KMS-11 (cell line): ENCODE data around the gene CLMN.

Experiments used
- H2AFZ ChIP-seq: fragments of 200-600 bp; sonication (generic); 2 replicates; pipeline ENCODE4 v1.6.1; 2016; ENCODE audit warnings: antibody characterized with exemption, mixed run types, low read depth
- H3K27ac ChIP-seq: fragments of 200-600 bp; sonication (generic); 2 replicates; pipeline ENCODE4 v1.6.1; 2016; ENCODE audit warnings: mild to moderate bottlenecking, mixed run types
- H3K27me3 ChIP-seq: fragments of 200-600 bp; sonication (generic); 2 replicates; pipeline ENCODE4 v1.6.1; 2017; ENCODE audit warnings: mild to moderate bottlenecking, low read depth, mixed run types, moderate library complexity; ENCODE audit not compliant: insufficient read depth
- H3K36me3 ChIP-seq: fragments of 200-600 bp; sonication (generic); 2 replicates; pipeline ENCODE4 v1.6.1; 2017; ENCODE audit warnings: mild to moderate bottlenecking, mixed run types; ENCODE audit not compliant: insufficient read depth
- H3K4me1 ChIP-seq: fragments of 200-600 bp; sonication (generic); 2 replicates; pipeline ENCODE4 v1.6.1; 2016; ENCODE audit warnings: mild to moderate bottlenecking, low read depth, mixed run types; ENCODE audit not compliant: poor library complexity, severe bottlenecking
- H3K4me2 ChIP-seq: fragments of 200-600 bp; sonication (generic); 2 replicates; pipeline ENCODE4 v1.7.0; 2016; ENCODE audit warnings: mild to moderate bottlenecking, mixed run types
- H3K4me3 ChIP-seq: fragments of 200-600 bp; sonication (generic); IDR thresholded peaks from 2 replicates; pipeline ENCODE4 v1.6.1; 2017; ENCODE audit warnings: low read depth, low read length, mixed read lengths; ENCODE audit not compliant: insufficient read depth
- H3K79me2 ChIP-seq: fragments of 200-600 bp; sonication (generic); 2 replicates; pipeline ENCODE4 v1.6.1; 2016; ENCODE audit warnings: low read depth, mixed run types; ENCODE audit not compliant: insufficient read depth
- H3K9ac ChIP-seq: fragments of 200-600 bp; sonication (generic); 2 replicates; pipeline ENCODE4 v1.6.1; 2016; ENCODE audit warnings: mild to moderate bottlenecking, mixed run types
- H4K20me1 ChIP-seq: fragments of 200-600 bp; sonication (generic); 2 replicates; pipeline ENCODE4 v1.6.1; 2016; ENCODE audit warnings: mild to moderate bottlenecking, mixed run types; ENCODE audit not compliant: insufficient read depth
- CTCF ChIP-seq: fragments of 200-600 bp; sonication (generic); conservative IDR thresholded peaks from 2 replicates; pipeline ENCODE4 v1.6.1; 2017; ENCODE audit warnings: low read depth, mild to moderate bottlenecking, antibody characterized with exemption, low read length, moderate library complexity, mixed read lengths

The CLMN gene

DNA sequence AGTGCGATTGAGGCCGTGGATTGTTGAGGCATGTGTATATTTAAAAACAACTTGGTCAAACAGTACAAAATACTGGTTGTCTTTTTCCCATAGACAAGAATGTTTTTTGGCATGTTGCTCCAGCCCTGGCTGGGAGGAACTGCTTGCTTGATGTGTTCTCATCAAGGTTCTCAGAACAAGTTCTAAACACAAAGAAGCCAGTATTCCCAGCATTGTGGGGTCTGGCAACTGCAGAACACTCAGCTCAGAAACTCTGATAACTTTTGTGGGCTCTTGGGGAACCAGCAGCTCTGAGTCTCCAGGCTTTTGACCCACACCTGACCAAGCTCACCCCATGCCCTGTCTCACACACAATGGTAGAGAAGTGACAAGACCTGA, 135.3 kb downstream of the CLMN start:
- H3K4me2 ChIP-seq: no peak overlapping the region
- H3K4me3 ChIP-seq: no peak overlapping the region
- no peaks in the 10 kb centered on the region for H3K79me2 ChIP-seq
- H3K9ac ChIP-seq: no peak overlapping the region
- H3K27ac ChIP-seq: no peak overlapping the region
- H2AFZ ChIP-seq: no peak overlapping the region
- TF ChIP-seq CTCF: no peak
- H3K36me3 ChIP-seq: no peaks in the 10 kb centered on the region
- H3K4me1 ChIP-seq: no peaks in the 10 kb centered on the region
- no peaks in the 10 kb centered on the region for H4K20me1 ChIP-seq
- no peaks in the 10 kb centered on the region for H3K27me3 ChIP-seq

GRCh38 chr14:95183532-95184412, 135.9 kb downstream of the CLMN start:
- Histone ChIP-seq H3K4me1 (no peaks in the 10 kb centered on the region), H3K4me2 (no peak overlapping the region), H3K4me3 (no peak overlapping the region), H3K36me3 (no peaks in the 10 kb centered on the region), H3K27me3 (no peaks in the 10 kb centered on the region), H3K27ac (no peak overlapping the region), H2AFZ (no peak overlapping the region), H4K20me1 (no peaks in the 10 kb centered on the region), H3K9ac (no peak overlapping the region), H3K79me2 (no peaks in the 10 kb centered on the region)
- no peak for TF ChIP-seq CTCF

DNA sequence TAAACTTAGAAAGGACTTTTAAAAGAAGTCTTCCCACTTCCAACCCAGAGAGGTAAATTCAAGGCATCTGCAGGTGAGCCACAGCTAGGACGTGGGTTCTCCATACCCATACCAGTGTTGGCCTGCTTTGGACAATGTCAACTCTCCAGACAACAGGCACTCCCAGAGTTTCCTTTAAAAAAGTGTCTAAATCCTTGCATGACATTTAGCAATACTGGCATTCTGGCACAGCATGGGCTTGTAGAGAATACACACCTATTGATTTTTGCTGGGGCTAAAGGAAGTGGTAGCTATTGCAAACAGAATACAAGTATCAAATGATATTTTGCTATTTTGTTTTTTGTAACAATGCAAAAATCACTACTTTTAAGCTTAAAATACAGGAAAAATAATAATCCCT, 136.6 kb downstream of the CLMN start:
- H3K36me3 ChIP-seq: no peaks in the 10 kb centered on the region
- H3K9ac ChIP-seq: no peak overlapping the region
- no peaks in the 10 kb centered on the region for H3K4me1 ChIP-seq
- no peak overlapping the region for H3K4me3 ChIP-seq
- H3K79me2 ChIP-seq: no peaks in the 10 kb centered on the region
- no peak overlapping the region for H3K4me2 ChIP-seq
- no peak for TF ChIP-seq CTCF
- H2AFZ ChIP-seq: no peak overlapping the region
- H4K20me1 ChIP-seq: no peaks in the 10 kb centered on the region
- H3K27me3 ChIP-seq: no peaks in the 10 kb centered on the region
- H3K27ac ChIP-seq: no peak overlapping the region

- TF ChIP-seq CTCF: no peak
- no peak overlapping the region for H3K27ac ChIP-seq
- no peaks in the 10 kb centered on the region for H3K79me2 ChIP-seq
- H3K9ac ChIP-seq: no peak overlapping the region
- no peaks in the 10 kb centered on the region for H3K36me3 ChIP-seq
- H3K27me3 ChIP-seq: no peaks in the 10 kb centered on the region
- H4K20me1 ChIP-seq: no peaks in the 10 kb centered on the region
- H3K4me3 ChIP-seq: no peak overlapping the region
- no peaks in the 10 kb centered on the region for H3K4me1 ChIP-seq
- no peak overlapping the region for H2AFZ ChIP-seq
- H3K4me2 ChIP-seq: no peak overlapping the region
Observed at GRCh38 chr14:95182379-95182778, 137.3 kb downstream of the CLMN start.
